ENCODE data around the gene RLN3. TPM values are rescaled to one million over a fixed set of nuclear protein-coding genes. Genes with fewer than 3 reads are reported as not detected.
"Not testable (repeated sequence)": the region's sequence is repeated elsewhere in the genome, so short reads cannot be mapped to it uniquely, and the experiment has no call there.

The RLN3 gene
- total RNA-seq, 1 donor from 2014 or later = not detected

DNA sequence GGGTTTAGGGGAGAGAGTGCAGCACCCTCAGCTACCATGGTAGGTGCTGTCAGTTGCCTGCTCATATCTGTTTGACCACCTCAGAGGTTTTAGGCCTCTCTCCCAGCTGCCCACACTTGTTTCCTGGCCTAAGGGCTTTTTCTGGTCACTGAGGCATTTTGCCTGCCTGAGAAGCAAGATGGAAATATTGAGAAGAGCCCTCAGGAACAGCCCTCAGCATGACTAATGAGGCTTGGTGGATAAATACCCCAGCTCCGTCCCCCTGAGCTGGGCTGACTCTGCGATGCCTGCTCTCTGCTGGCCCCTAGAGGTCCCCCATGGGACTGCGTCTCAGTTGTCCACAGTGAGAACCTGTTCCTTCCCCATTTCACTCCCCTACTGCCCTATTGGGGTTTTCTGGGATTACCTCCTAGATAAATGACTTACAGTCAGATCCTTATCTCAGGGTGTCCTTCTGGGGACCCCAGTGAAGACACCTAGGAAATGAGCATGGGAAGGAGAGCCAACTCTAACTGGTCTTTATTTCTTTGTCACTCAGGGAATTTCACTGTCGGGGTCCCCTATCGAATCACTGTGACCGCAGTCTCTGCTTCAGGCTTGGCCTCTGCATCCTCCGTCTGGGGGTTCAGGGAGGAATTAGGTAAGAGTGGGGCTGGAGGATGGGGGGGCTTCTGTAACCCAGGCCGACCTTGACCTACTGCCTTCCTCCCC, 20.6 kb downstream of the RLN3 start:
- Mint-ChIP-seq H3K27me3 (ENCODE audit: low read depth) (no peaks in the 10 kb centered on the region), H3K27ac (ENCODE audit: unreplicated experiment) (no peak overlapping the region), H3K36me3 (ENCODE audit: low read depth) (peaks cover 1% of the 10 kb centered on the region), H3K9me3 (ENCODE audit: low read depth) (no peaks in the 10 kb centered on the region), H3K4me3 (ENCODE audit: unreplicated experiment) (no peak overlapping the region), H3K4me1 (ENCODE audit: low read depth) (no peaks in the 10 kb centered on the region)
- DNase-seq (ENCODE audit: low spot score) = no peak
- peak; percentile 82 for TF ChIP-seq CTCF (IDR thresholded peaks at IDR 0.05)

- Mint-ChIP-seq H3K27me3 (ENCODE audit: low read depth) (no peaks in the 10 kb centered on the region), H3K4me3 (ENCODE audit: unreplicated experiment) (no peak overlapping the region), H3K27ac (ENCODE audit: unreplicated experiment) (no peak overlapping the region), H3K9me3 (ENCODE audit: low read depth) (no peaks in the 10 kb centered on the region), H3K4me1 (ENCODE audit: low read depth) (no peaks in the 10 kb centered on the region), H3K36me3 (ENCODE audit: low read depth) (peaks cover 1% of the 10 kb centered on the region)
- TF ChIP-seq CTCF (IDR thresholded peaks at IDR 0.05) = no peak
- DNase-seq (ENCODE audit: low spot score) = no peak
Observed at GRCh38 chr19:14050512-14050911, 22.6 kb downstream of the RLN3 start.

DNA sequence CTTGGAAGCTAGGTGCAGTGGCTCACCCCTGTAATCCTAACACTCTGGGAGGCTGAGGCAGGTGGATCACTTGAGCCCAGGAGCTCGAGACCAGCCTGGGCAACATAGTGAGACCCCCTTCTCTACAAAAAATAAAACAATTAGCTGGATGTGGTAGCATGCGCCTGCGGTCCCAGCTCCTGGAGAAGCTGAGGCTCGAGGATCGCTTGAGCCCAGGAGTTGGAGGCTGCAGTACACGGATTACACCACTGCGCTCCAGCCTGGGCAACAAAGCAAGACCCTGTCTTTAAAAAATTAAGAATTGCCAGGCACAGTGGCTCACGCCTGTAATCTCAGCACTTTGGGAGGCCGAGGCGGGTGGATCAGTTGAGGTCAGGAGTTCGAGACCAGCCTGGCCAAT, 23.0 kb downstream of the RLN3 start:
- not testable (repeated sequence) for H3K9me3 Mint-ChIP-seq (ENCODE audit: low read depth); H3K27me3 Mint-ChIP-seq (ENCODE audit: low read depth); H3K36me3 Mint-ChIP-seq (ENCODE audit: low read depth); H3K4me1 Mint-ChIP-seq (ENCODE audit: low read depth); H3K4me3 Mint-ChIP-seq (ENCODE audit: unreplicated experiment); DNase-seq (ENCODE audit: low spot score); H3K27ac Mint-ChIP-seq (ENCODE audit: unreplicated experiment)

- no peak for TF ChIP-seq CTCF (IDR thresholded peaks at IDR 0.05)
- Mint-ChIP-seq H3K27ac (ENCODE audit: unreplicated experiment) (no peak overlapping the region), H3K9me3 (ENCODE audit: low read depth) (no peaks in the 10 kb centered on the region), H3K27me3 (ENCODE audit: low read depth) (no peaks in the 10 kb centered on the region), H3K4me1 (ENCODE audit: low read depth) (no peaks in the 10 kb centered on the region), H3K36me3 (ENCODE audit: low read depth) (peaks cover 1% of the 10 kb centered on the region), H3K4me3 (ENCODE audit: unreplicated experiment) (no peak overlapping the region)
- DNase-seq (ENCODE audit: low spot score) = no peak
Observed at GRCh38 chr19:14051980-14052379, 24.0 kb downstream of the RLN3 start.

- no peak overlapping the region for H3K4me3 Mint-ChIP-seq (ENCODE audit: unreplicated experiment)
- H3K4me1 Mint-ChIP-seq (ENCODE audit: low read depth) = no peaks in the 10 kb centered on the region
- H3K27me3 Mint-ChIP-seq (ENCODE audit: low read depth) = no peaks in the 10 kb centered on the region
- H3K9me3 Mint-ChIP-seq (ENCODE audit: low read depth) = no peaks in the 10 kb centered on the region
- no peak overlapping the region for H3K27ac Mint-ChIP-seq (ENCODE audit: unreplicated experiment)
- DNase-seq (ENCODE audit: low spot score) = no peak
- H3K36me3 Mint-ChIP-seq (ENCODE audit: low read depth) = peaks cover 1% of the 10 kb centered on the region
- no peak for TF ChIP-seq CTCF (IDR thresholded peaks at IDR 0.05)
Observed at GRCh38 chr19:14052470-14052869, 24.5 kb downstream of the RLN3 start.

- H3K36me3 Mint-ChIP-seq (ENCODE audit: low read depth) = peaks cover 1% of the 10 kb centered on the region
- peaks cover 5% of the 10 kb centered on the region for H3K4me1 Mint-ChIP-seq (ENCODE audit: low read depth)
- H3K4me3 Mint-ChIP-seq (ENCODE audit: unreplicated experiment) = no peak overlapping the region
- TF ChIP-seq CTCF (IDR thresholded peaks at IDR 0.05) = no peak
- no peak for DNase-seq (ENCODE audit: low spot score)
- H3K27me3 Mint-ChIP-seq (ENCODE audit: low read depth) = no peaks in the 10 kb centered on the region
- no peaks in the 10 kb centered on the region for H3K9me3 Mint-ChIP-seq (ENCODE audit: low read depth)
- no peak overlapping the region for H3K27ac Mint-ChIP-seq (ENCODE audit: unreplicated experiment)
Observed at GRCh38 chr19:14053032-14053431, 25.1 kb downstream of the RLN3 start.

Measured in chondrocyte (in vitro differentiated cells).